ENCODE results near the gene PACRG.

GRCh38 chr6:162728706-162729105 is 932 bp downstream of the PACRG start:
- TF ChIP-seq EZH2phosphoT487 (IDR thresholded peaks at IDR 0.05; ENCODE audit: insufficient read depth, low read depth) (no peak), EZH2 (IDR thresholded peaks at IDR 0.05; ENCODE audit: insufficient read depth, poor library complexity, severe bottlenecking) (no peak)
